HUES64 (cell line): ENCODE results near the gene CAPN13.

ENCODE experiments used
- H3K27ac ChIP-seq: 2 replicates; pipeline ENCODE4 v1.7.0; 2013; ENCODE audit warnings: low read depth, low read length, inconsistent platforms
- H3K27me3 ChIP-seq: 2 replicates; pipeline ENCODE4 v1.6.1; 2013; ENCODE audit warnings: mild to moderate bottlenecking, low read length; ENCODE audit not compliant: insufficient read depth
- H3K36me3 ChIP-seq: 2 replicates; pipeline ENCODE4 v1.6.1; 2013; ENCODE audit warnings: mild to moderate bottlenecking, low read length; ENCODE audit not compliant: insufficient read depth
- H3K4me1 ChIP-seq: 2 replicates; pipeline ENCODE4 v1.6.1; 2013; ENCODE audit warnings: mild to moderate bottlenecking, low read length, moderate library complexity; ENCODE audit not compliant: insufficient read depth
- H3K4me3 ChIP-seq: 2 replicates; pipeline ENCODE4 v1.5.1; 2013; ENCODE audit warnings: mild to moderate bottlenecking, low read length, moderate library complexity
- H3K9ac ChIP-seq: 2 replicates; pipeline ENCODE4 v1.6.1; 2013; ENCODE audit warnings: mild to moderate bottlenecking, low read depth, low read length
- H3K9me3 ChIP-seq: 2 replicates; pipeline ENCODE4 v1.6.1; 2013; ENCODE audit warnings: low read depth, low read length; ENCODE audit not compliant: insufficient read depth
- WGBS: fragments of 150-250, 120-280 bp; methylation state at CpG from one replicate; pipeline ENCODE4 v1.1.7; 2013; ENCODE audit warnings: missing lambda C conversion rate; 5-methylcytosine and 5-hydroxymethylcytosine counted together

CAPN13 gene

GRCh38 chr2:30770816-30771576 lies 36.2 kb downstream of the CAPN13 start:
- Histone ChIP-seq H3K4me1 (no peaks in the 10 kb centered on the region), H3K27me3 (no peaks in the 10 kb centered on the region), H3K4me3 (no peak overlapping the region), H3K27ac (no peak overlapping the region), H3K9ac (no peak overlapping the region), H3K36me3 (no peaks in the 10 kb centered on the region), H3K9me3 (no peaks in the 10 kb centered on the region)
- 91% methylated on average over 11 of the region's 11 CpGs for WGBS

- Histone ChIP-seq H3K27ac (no peak overlapping the region), H3K4me1 (no peaks in the 10 kb centered on the region), H3K9ac (no peak overlapping the region), H3K36me3 (no peaks in the 10 kb centered on the region), H3K27me3 (no peaks in the 10 kb centered on the region), H3K9me3 (no peaks in the 10 kb centered on the region), H3K4me3 (no peak overlapping the region)
- WGBS: 95% methylated on average over 10 of the region's 10 CpGs
Observed at GRCh38 chr2:30769891-30770462, 37.3 kb downstream of the CAPN13 start.

- H3K27ac ChIP-seq: no peak overlapping the region
- H3K9me3 ChIP-seq: no peaks in the 10 kb centered on the region
- H3K36me3 ChIP-seq: no peaks in the 10 kb centered on the region
- H3K9ac ChIP-seq: no peak overlapping the region
- H3K4me1 ChIP-seq: no peaks in the 10 kb centered on the region
- WGBS: 97% methylated on average over 2 of the region's 2 CpGs
- H3K4me3 ChIP-seq: no peak overlapping the region
- H3K27me3 ChIP-seq: no peaks in the 10 kb centered on the region
Observed at GRCh38 chr2:30769481-30769780, 37.8 kb downstream of the CAPN13 start.

- Histone ChIP-seq H3K27me3 (no peaks in the 10 kb centered on the region), H3K4me1 (no peaks in the 10 kb centered on the region), H3K27ac (no peak overlapping the region), H3K9me3 (no peaks in the 10 kb centered on the region), H3K4me3 (no peak overlapping the region), H3K36me3 (no peaks in the 10 kb centered on the region), H3K9ac (no peak overlapping the region)
- WGBS: 92% methylated on average over 9 of the region's 9 CpGs
Observed at GRCh38 chr2:30768708-30769480, 38.4 kb downstream of the CAPN13 start.

- H3K36me3 ChIP-seq: no peaks in the 10 kb centered on the region
- 90% methylated on average over 8 of the region's 8 CpGs for WGBS
- no peaks in the 10 kb centered on the region for H3K4me1 ChIP-seq
- no peak overlapping the region for H3K27ac ChIP-seq
- no peak overlapping the region for H3K4me3 ChIP-seq
- no peak overlapping the region for H3K9ac ChIP-seq
- H3K9me3 ChIP-seq: no peaks in the 10 kb centered on the region
- H3K27me3 ChIP-seq: no peaks in the 10 kb centered on the region
Observed at GRCh38 chr2:30768036-30768686, 39.1 kb downstream of the CAPN13 start.

- Histone ChIP-seq H3K4me1 (no peaks in the 10 kb centered on the region), H3K27ac (no peak overlapping the region), H3K36me3 (no peaks in the 10 kb centered on the region), H3K4me3 (no peak overlapping the region), H3K9ac (no peak overlapping the region), H3K9me3 (no peaks in the 10 kb centered on the region), H3K27me3 (no peaks in the 10 kb centered on the region)
- WGBS: 97% methylated on average over 3 of the region's 3 CpGs
Observed at GRCh38 chr2:30766666-30767065, 40.6 kb downstream of the CAPN13 start.

- H3K27ac ChIP-seq: no peak overlapping the region
- H3K9me3 ChIP-seq: no peaks in the 10 kb centered on the region
- no peaks in the 10 kb centered on the region for H3K27me3 ChIP-seq
- no peaks in the 10 kb centered on the region for H3K4me1 ChIP-seq
- 89% methylated on average over 12 of the region's 12 CpGs for WGBS
- H3K4me3 ChIP-seq: no peak overlapping the region
- no peak overlapping the region for H3K9ac ChIP-seq
- H3K36me3 ChIP-seq: no peaks in the 10 kb centered on the region
Observed at GRCh38 chr2:30765876-30766470, 41.3 kb downstream of the CAPN13 start.

GRCh38 chr2:30765191-30765590 lies 42.1 kb downstream of the CAPN13 start:
- no peaks in the 10 kb centered on the region for H3K27me3 ChIP-seq
- no peaks in the 10 kb centered on the region for H3K4me1 ChIP-seq

GRCh38 chr2:30764021-30764800 lies 43.0 kb downstream of the CAPN13 start:
- no peak overlapping the region for H3K27ac ChIP-seq
- H3K4me3 ChIP-seq: no peak overlapping the region
- no peaks in the 10 kb centered on the region for H3K27me3 ChIP-seq
- no peaks in the 10 kb centered on the region for H3K36me3 ChIP-seq
- H3K4me1 ChIP-seq: no peaks in the 10 kb centered on the region
- WGBS: 94% methylated on average over 12 of the region's 12 CpGs
- H3K9me3 ChIP-seq: no peaks in the 10 kb centered on the region
- H3K9ac ChIP-seq: no peak overlapping the region

More at GRCh38 chr2:30765191-30765590, 42.1 kb downstream of the CAPN13 start:
- Histone ChIP-seq H3K27ac (no peak overlapping the region), H3K9me3 (no peaks in the 10 kb centered on the region), H3K4me3 (no peak overlapping the region), H3K9ac (no peak overlapping the region), H3K36me3 (no peaks in the 10 kb centered on the region)
- WGBS: 91% methylated on average over 4 of the region's 4 CpGs

GRCh38 chr2:30763151-30763660 lies 44.0 kb downstream of the CAPN13 start:
- WGBS: 97% methylated on average over 3 of the region's 3 CpGs

More at GRCh38 chr2:30763151-30763660, 44.0 kb downstream of the CAPN13 start:
- Histone ChIP-seq H3K27ac (no peak overlapping the region), H3K9ac (no peak overlapping the region), H3K9me3 (no peaks in the 10 kb centered on the region), H3K27me3 (no peaks in the 10 kb centered on the region), H3K36me3 (no peaks in the 10 kb centered on the region), H3K4me1 (no peaks in the 10 kb centered on the region), H3K4me3 (no peak overlapping the region)
